GM20431 (cell line): ENCODE measurements around the gene FOXF2.

Experiments used
- in situ Hi-C: fragments of 300-500 bp; cut with MseI, MboI; formaldehyde crosslinking; loops from one replicate; pipeline ENCODE4 v1.15.0; 2020; ENCODE audit warnings: low sequenced_read_pairs; ENCODE audit not compliant: unreplicated experiment

FOXF2 gene

GRCh38 chr6:1377526-1377925, 11.8 kb upstream of the FOXF2 start:
- in situ Hi-C loops: loop anchor here (25.0 kb wide), 1 partner anchor 590 kb away; no protein-coding TSS in a partner anchor

- in situ Hi-C loops: loop anchor here (25.0 kb wide), 1 partner anchor 591 kb away; no protein-coding TSS in a partner anchor
Observed at GRCh38 chr6:1378065-1379016, 11.0 kb upstream of the FOXF2 start.

GRCh38 chr6:1379017-1379787, 10.2 kb upstream of the FOXF2 start:
- in situ Hi-C loops: loop anchor here (25.0 kb wide), 1 partner anchor 592 kb away; no protein-coding TSS in a partner anchor

- in situ Hi-C loops: loop anchor here (25.0 kb wide), 1 partner anchor 592 kb away; no protein-coding TSS in a partner anchor
Observed at GRCh38 chr6:1379788-1380147, 9.6 kb upstream of the FOXF2 start.

- in situ Hi-C loops: loop anchor here (25.0 kb wide), 1 partner anchor 594 kb away; no protein-coding TSS in a partner anchor
Observed at GRCh38 chr6:1380625-1381427, 8.6 kb upstream of the FOXF2 start.

GRCh38 chr6:1381481-1382330, 7.7 kb upstream of the FOXF2 start:
- in situ Hi-C loops: loop anchor here (25.0 kb wide), 1 partner anchor 594 kb away; no protein-coding TSS in a partner anchor

GRCh38 chr6:1382331-1382882, 7.0 kb upstream of the FOXF2 start:
- in situ Hi-C loops: loop anchor here (25.0 kb wide), 1 partner anchor 595 kb away; no protein-coding TSS in a partner anchor

- in situ Hi-C loops: loop anchor here (25.0 kb wide), 1 partner anchor 596 kb away; no protein-coding TSS in a partner anchor
Observed at GRCh38 chr6:1382883-1383728, 6.3 kb upstream of the FOXF2 start.

GRCh38 chr6:1383729-1384548, 5.4 kb upstream of the FOXF2 start:
- in situ Hi-C loops: loop anchor here (25.0 kb wide), 1 partner anchor 597 kb away; no protein-coding TSS in a partner anchor

GRCh38 chr6:1384549-1385128, 4.7 kb upstream of the FOXF2 start:
- in situ Hi-C loops: loop anchor here (25.0 kb wide), 1 partner anchor 597 kb away; no protein-coding TSS in a partner anchor

GRCh38 chr6:1385129-1386037, 4.0 kb upstream of the FOXF2 start:
- in situ Hi-C loops: loop anchor here (25.0 kb wide), 1 partner anchor 598 kb away; no protein-coding TSS in a partner anchor

GRCh38 chr6:1386038-1386709, 3.2 kb upstream of the FOXF2 start:
- in situ Hi-C loops: loop anchor here (25.0 kb wide), 1 partner anchor 599 kb away; no protein-coding TSS in a partner anchor

GRCh38 chr6:1387538-1387875, 1.9 kb upstream of the FOXF2 start:
- in situ Hi-C loops: loop anchor here (25.0 kb wide), 1 partner anchor 600 kb away; no protein-coding TSS in a partner anchor

- in situ Hi-C loops: loop anchor here (25.0 kb wide), 1 partner anchor 601 kb away; no protein-coding TSS in a partner anchor
Observed at GRCh38 chr6:1387876-1388629, 1.3 kb upstream of the FOXF2 start.
